Posterior vena cava (tissue), 2 donors: ENCODE measurements around the gene NACC1. TPM values are rescaled to one million over a fixed set of nuclear protein-coding genes. Genes with fewer than 3 reads are reported as not detected.

Experiments used
- DNase-seq: peaks from one replicate; pipeline ENCODE4 v3.0.0-alpha.2; 2020; ENCODE audit warnings: low spot score
- intact Hi-C, 2 donors: fragments of 100-400 bp; cut with DNase I; formaldehyde crosslinking; loops; one replicate each; pipeline versions ENCODE4 v1.14.1 to v1.14.2; 2022 to 2023
- total RNA-seq, 2 donors: library from RNA; stranded (reverse); fragmentation: NEBNext Ultra II Directional; extraction: Animal tissue kit (Norgen Biotek cat#: 25700); gene quantifications; one replicate each; pipeline ENCODE4 v1.2.1, GENCODE V29; 2021
- donor health status: DM: yes; HTN: yes; CAD: no.
- donor health status: DM: yes; HTN: yes; CAD: no.

The NACC1 gene
- total RNA-seq, 2 donors from 2014 or later = 37.6 to 39.7 TPM

- peak; percentile 91 for DNase-seq
- intact Hi-C loops = loop anchor here in 1 of 2 donors (5.0 to 10.0 kb wide), 3 partner anchors 83 to 540 kb away; no protein-coding TSS in a partner anchor
Observed at GRCh38 chr19:13097463-13098258, 20.4 kb upstream of the NACC1 start.

- no peak for DNase-seq
- intact Hi-C loops = loop anchor here in 1 of 2 donors (5.0 to 10.0 kb wide), 3 partner anchors 84 to 541 kb away; no protein-coding TSS in a partner anchor
Observed at GRCh38 chr19:13098277-13099072, 19.6 kb upstream of the NACC1 start.

GRCh38 chr19:13099073-13099999 is 18.7 kb upstream of the NACC1 start:
- intact Hi-C loops = loop anchor here in 1 of 2 donors (5.0 to 10.0 kb wide), 3 partner anchors 85 to 542 kb away; no protein-coding TSS in a partner anchor
- DNase-seq = peak; percentile 94

GRCh38 chr19:13100031-13100588 is 18.0 kb upstream of the NACC1 start:
- DNase-seq = no peak
- intact Hi-C loops = no loop called here

GRCh38 chr19:13100841-13101589 is 17.0 kb upstream of the NACC1 start:
- intact Hi-C loops = no loop called here
- DNase-seq = peak; percentile 80

GRCh38 chr19:13101590-13102415 is 16.3 kb upstream of the NACC1 start:
- peak; percentile 67 for DNase-seq

GRCh38 chr19:13102416-13102665 is 15.7 kb upstream of the NACC1 start:
- no peak for DNase-seq
- intact Hi-C loops = no loop called here

More at GRCh38 chr19:13101590-13102415, 16.3 kb upstream of the NACC1 start:
- intact Hi-C loops = no loop called here

GRCh38 chr19:13102666-13103580 is 15.1 kb upstream of the NACC1 start, which contains the start of gene LYL1:
Gene LYL1 (minus strand): TSS chr19:13102858. CDS start chr19:13101171, 1,687 bp downstream.
- intact Hi-C loops = no loop called here

GRCh38 chr19:13103581-13104359 is 14.3 kb upstream of the NACC1 start:
- intact Hi-C loops = no loop called here
- DNase-seq = peak; percentile 30

More at GRCh38 chr19:13102666-13103580, 15.1 kb upstream of the NACC1 start, which contains the start of gene LYL1:
- peak; percentile 94 for DNase-seq

GRCh38 chr19:13104360-13104847 is 13.7 kb upstream of the NACC1 start:
- intact Hi-C loops = no loop called here
- peak; percentile 92 for DNase-seq

GRCh38 chr19:13104848-13105711 is 13.0 kb upstream of the NACC1 start:
- intact Hi-C loops = no loop called here
- DNase-seq = peak; percentile 82

GRCh38 chr19:13109361-13110098 is 8.5 kb upstream of the NACC1 start:
- intact Hi-C loops = no loop called here
- peak; percentile 74 for DNase-seq

- intact Hi-C loops = no loop called here
- no peak for DNase-seq
Observed at GRCh38 chr19:13110099-13110610, 7.9 kb upstream of the NACC1 start.

- DNase-seq = peak; percentile 73
- intact Hi-C loops = no loop called here
Observed at GRCh38 chr19:13112555-13112954, 5.5 kb upstream of the NACC1 start.
